ENCODE measurements around the gene TYSND1.
"Not testable (repeated sequence)": the region's sequence is repeated elsewhere in the genome, so short reads cannot be mapped to it uniquely, and the experiment has no call there.

The TYSND1 gene

DNA sequence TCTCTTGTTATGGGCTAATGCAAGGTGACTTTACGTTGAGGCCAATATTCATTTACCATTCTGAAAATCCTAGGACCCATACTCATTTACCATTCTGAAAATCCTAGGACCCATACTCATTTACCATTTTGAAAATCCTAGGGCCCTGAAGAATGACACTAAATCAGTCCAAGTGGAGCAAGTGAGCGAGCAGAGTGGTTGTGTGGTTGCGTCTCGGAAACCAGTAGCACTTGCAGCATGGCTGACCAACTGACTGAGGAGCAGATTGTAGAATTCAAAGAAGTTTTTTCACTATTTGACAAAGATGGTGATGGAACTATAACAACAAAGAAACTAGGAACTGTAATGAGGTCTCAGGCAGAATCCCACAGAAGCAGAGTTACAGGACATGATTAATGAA, 16.9 kb upstream of the TYSND1 start:
- DNase-seq (ENCODE audit: low spot score), result no peak

DNA sequence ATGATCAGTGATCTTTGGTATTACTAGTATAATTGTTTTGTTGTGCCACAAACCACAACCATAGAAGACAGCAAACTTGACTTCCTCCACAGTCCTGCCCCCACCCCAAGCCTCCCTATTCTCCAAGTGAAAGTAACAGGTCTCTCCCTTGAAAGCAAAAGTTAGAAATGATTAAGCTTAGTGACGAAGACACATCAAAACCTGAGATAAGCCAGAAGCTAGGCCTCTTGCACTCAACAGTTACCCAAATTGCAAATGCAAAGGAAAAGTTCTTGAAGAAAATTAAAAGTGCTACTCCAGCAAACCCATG, 16.3 kb upstream of the TYSND1 start:
- DNase-seq (ENCODE audit: low spot score), result no peak

GRCh38 chr10:70162151-70162891, 15.8 kb upstream of the TYSND1 start:
- no peak for DNase-seq (ENCODE audit: low spot score)

DNA sequence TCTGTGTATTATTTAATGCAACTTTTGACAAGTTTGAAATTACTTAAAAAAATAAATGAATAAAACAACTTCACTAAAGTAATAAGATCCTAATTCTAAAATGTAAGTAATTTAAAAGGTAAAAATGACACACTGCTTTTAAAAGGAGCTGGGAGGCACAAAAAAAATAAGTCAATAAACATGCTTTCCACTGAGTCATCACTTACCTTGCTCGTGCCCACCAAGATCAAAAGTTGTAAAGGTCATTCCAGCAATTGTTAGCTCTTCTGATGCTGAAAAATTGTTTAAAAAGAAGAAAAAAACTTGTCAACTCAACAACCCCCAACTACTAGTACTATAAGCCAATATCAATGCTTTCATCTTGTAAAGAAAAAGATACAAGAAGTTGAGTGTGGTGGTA, 14.3 kb upstream of the TYSND1 start:
- no peak for DNase-seq (ENCODE audit: low spot score)

DNA sequence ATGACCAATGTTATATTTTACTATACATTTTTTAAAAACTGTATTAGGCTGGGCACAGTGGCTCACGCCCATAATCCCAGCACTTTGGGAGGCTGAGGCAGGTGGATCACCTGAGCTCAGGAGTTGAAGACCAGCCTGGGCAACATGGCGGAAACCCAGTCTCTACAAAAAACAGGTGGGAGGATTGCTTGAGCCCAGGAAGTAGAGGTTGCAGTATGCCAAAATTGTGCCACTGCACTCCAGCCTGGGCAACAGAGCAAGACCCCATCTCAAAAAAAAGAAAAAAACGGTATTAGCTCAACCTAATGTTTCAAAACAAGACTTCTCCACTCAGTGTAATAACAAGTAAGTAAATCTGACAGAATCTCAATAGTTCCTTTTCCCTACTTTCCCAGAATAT, 12.9 kb upstream of the TYSND1 start:
- not testable (repeated sequence) for DNase-seq (ENCODE audit: low spot score)

- DNase-seq (ENCODE audit: low spot score), result no peak
Observed at GRCh38 chr10:70158113-70158512, 11.6 kb upstream of the TYSND1 start.

DNA sequence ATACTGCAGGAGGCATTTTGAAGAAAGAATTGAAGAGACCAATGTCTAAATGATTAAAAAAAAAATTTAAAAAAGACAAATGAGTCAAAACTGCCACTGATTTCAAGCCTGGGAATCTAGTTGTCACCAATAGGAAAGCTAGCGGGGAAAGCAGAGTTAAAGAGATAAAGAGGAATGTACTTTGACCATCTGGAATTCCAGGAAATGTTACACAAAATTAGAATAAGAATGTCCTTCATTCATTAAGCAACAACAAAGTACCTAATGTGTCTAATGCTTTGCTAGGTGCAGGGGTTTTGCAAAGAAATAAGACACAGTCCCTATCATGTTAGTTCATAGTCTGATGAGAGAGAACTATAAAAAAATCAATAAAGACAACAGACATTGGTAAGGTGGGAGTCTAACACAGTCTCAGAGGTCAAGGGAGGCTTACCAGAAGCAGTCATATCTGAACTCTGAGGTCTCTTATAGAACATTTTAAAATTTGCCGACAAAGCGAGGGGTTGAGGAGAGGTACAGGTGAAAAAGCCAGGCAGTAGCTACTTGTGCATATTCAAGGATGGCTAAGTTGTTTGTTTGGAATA, 8.8 kb upstream of the TYSND1 start:
- no peak for DNase-seq (ENCODE audit: low spot score)

- no peak for DNase-seq (ENCODE audit: low spot score)
Observed at GRCh38 chr10:70148516-70148915, 2.0 kb upstream of the TYSND1 start.

DNA sequence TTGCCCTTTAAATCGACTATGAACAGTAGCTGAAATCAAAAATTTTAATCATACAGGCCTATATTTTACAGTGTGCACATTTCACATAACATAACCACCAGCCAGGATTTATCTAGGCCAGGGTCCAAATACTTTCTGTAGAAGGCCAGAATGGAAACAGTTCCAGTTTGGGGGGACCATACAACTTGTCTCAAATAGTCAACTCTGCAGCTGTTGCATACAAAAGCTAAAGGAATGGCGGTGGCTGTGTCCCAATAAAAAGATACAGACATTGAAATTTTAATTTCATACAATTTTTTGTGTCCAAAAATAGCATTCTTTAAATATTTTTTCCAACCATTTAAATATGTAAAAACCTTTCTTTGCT, 742 bp upstream of the TYSND1 start:
- DNase-seq (ENCODE audit: low spot score), result no peak

DNA sequence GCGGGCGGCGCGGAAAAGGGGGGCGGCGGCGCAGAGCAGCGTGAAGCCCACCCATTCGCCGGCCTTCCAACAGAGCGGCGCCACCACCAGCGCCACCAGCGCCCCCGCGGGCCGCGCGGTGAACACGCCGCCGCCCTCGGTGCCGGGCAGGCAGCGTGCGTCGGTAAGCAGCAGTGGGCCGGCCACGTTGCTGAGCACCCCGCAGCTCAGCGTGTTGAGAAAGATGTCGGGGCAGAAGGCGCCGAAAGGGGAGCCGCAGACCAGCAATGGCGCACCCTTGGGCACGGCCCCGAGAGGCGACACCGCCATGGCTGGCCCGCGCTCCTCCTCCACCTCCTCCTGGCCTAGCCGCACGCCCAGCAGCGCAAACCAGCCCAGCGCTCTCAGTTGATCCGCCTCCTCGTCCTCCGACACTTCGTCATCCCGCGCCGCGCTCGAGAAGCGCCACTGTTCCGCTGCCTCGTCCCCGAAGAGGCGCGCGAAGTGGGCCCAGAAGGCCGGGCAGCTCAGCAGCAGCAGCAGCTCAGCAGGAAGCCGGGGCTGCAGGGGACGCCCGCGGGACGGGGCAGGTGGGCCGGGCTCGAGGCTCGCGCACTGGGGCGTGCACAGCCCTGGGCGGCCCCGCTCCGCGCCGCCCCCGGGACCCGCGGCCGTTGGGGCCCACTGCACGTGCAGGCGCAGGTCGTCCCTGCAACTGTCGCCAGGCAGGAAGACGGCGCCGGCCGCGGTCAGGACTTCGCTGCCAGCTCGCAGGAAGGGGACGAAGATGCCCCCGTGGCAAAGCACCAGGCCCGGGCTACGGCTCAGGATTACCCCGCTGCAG, 623 bp downstream of the TYSND1 start:
- peak; percentile 71 for DNase-seq (ENCODE audit: low spot score)

DNA sequence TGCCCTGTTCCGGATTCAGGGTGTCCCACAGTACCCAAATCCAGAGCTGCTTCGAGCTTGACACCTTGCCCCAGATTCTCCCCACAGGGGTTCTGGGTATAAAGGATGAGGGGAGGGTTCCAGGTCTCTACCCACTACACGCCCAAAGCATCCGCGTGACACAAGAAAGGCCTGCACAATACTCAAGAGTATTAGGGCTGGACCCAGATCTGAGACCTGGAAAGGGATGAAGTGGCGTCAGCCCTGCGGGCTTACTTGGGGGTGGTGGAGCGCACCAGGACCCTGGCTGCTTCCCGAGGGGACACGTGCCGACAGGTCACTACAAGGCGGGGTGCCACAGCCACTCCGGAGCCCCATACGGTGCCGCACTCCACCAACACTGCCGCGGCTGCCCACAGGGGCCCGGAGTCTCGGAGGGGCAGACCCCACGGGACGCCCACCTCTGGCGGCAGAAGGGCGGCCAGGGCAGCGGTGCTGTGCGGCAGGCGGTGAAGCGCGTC, 1.3 kb downstream of the TYSND1 start:
- peak; percentile 48 for DNase-seq (ENCODE audit: low spot score)

DNA sequence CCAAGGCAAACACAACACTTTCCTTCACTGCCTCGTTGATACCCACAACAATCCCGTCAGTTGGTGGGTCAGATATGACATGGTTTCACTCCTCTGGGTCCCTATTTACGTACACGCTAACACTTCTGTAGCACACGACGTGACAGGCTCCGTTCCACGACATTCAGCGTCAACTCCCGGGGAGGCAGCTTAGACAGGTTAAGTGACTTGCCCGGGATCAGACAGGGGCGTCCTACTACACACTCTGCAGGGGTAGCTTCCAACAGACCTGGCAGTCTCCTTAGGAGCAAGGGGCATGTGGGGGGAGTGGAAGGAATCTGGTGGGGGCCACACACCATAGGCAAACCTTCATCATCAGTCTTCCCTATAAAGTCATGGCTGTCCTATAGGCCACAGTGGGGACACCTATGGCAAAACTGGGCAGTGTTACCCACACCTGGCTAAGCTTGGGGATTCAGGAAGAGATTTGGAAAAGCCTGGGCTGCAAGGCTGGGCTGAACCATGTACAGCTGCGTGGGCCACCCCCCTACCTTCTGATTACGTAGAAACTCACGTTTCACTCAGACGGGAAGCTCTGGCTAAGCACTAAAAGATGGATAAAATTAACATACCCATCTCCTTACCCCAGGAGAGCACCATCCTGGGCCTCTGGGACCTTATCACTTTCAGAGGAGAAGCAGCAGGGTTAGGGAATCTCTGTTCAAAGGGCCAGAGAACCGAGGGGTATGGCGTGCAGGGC, 2.0 kb downstream of the TYSND1 start:
- no peak for DNase-seq (ENCODE audit: low spot score)

DNA sequence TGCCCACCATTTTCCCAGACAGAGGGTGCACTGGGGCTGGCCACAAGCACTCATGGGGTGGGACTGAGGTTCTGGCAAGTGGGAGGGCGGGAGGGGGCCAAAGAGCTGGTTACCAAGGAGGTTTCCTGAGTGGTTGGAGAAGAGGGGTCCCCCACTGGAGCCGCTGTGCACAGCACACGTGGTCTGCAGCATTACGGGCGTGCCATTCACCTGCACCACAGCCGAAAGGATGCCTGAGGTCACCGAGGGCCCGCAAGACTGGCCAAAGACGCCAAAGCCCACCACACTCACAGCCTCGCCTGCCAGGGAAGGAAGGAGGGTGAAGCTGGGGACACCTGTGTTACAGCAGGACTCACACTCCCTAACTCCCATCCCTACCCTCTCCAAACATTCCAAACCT, 3.9 kb downstream of the TYSND1 start:
- no peak for DNase-seq (ENCODE audit: low spot score)

DNA sequence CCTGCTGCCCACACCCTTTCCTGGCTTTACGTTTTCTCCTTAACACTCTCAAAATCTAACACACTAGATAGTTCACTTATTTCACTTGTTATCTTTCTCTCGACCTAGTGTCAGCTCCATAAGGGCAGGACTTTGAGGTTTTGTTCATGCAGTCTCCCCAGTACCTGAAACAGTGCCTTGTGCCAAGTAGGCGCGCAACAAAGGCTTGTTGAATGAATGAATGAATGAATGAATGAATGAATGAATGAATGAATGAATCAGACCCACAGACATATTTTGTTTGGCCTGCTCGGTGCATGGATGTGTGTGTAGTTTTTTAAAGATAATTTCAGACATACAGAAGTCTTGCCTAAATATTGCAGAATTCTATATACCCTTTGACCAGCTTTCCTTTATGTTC, 6.2 kb downstream of the TYSND1 start:
- no peak for DNase-seq (ENCODE audit: low spot score)

DNA sequence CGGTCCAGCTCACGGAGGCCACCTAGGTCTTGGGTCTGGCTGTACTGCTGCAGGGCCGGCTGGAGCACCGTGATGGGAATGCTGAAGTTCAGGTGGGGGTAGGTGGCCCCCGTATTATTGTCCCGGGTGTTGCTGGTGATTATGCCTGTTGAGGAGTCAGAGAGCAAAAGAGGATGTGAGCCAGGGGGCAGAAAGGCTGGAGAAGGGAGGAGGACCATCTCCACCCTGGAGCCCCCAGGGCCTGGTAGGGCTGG, 6.6 kb downstream of the TYSND1 start:
- DNase-seq (ENCODE audit: low spot score), result no peak

GRCh38 chr10:70139151-70139996, 7.1 kb downstream of the TYSND1 start:
- no peak for DNase-seq (ENCODE audit: low spot score)

DNA sequence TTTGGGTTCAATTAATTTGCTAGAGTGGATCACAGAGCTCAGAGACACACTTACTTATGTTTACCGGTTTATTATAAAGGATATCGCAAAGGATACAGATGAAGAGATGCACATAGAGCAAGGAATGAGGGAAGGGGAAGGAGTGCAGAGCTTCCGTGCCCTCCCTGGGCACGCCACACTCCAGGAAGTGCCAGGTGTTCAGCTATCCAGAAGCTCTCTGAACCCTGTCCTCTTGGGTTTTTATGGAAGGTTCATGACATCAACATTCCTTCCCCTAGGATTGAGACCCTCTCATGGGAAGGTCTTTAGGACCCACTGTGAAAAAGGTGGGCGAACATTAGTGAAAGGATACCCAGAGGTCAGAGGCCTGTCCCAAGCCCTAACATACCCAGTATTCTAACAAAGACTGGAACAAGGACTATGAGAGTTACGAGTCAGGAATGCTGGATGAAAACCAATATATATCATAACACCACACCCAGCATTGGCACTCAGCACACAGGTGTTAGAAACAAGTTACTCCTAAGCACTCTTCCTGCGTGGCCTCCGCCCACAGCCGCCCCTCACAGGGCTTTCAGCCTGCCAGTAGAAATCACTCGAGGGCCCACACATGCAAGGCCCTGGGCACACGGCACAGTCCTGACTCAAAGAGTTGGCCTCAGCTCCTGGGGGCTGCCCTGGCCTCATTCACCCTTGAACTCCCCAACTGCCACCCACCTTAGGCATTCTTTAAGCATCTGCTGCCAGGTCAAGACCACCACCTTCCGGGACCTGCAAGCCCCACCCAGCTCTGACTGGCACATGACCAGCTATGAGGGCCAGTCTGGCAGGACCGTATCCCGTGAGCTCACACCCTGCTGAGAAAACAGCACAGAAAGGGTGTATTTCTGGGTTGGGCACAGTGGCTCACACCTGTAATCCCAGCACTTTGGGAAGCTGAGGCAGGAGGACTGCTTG, 8.3 kb downstream of the TYSND1 start:
- no peak for DNase-seq (ENCODE audit: low spot score)

DNA sequence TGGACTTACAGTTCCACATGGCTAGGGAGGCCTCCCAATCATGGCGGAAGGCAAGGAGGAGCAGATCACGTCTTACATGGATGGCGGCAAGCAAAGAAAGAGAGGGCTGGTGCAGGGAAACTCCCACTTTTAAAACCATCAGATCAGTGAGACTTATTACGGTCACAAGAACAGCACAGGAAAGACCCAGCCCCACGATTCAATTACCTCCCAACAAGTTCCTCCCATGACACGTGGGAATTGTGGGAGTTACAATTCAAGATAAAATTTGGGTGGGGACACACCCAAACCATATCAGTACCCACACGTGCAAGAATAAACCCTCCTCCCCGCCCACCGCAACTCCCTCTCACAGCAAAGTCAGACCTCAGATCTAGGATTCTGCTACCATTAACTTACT, 9.4 kb downstream of the TYSND1 start:
- no peak for DNase-seq (ENCODE audit: low spot score)

DNA sequence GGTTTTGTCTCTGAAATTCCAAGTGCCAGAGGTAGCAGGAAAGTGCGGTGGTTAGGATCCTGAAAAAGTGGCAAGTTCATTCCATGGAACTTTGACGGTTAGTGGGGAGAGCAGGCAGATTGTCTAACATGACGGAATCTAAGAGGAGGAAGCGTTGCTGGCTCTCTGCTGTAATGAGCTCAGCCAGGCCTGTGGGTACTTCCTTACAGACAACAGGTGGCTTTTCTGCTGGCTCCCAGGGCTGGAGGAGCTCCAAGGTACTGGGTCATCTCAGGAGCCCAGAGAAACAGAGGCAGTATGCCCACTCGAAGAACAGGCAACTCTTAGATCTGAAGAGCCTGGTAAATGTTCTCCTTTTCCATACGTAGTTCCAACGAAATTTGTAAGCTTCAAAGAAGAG, 10.8 kb downstream of the TYSND1 start:
- no peak for DNase-seq (ENCODE audit: low spot score)

DNA sequence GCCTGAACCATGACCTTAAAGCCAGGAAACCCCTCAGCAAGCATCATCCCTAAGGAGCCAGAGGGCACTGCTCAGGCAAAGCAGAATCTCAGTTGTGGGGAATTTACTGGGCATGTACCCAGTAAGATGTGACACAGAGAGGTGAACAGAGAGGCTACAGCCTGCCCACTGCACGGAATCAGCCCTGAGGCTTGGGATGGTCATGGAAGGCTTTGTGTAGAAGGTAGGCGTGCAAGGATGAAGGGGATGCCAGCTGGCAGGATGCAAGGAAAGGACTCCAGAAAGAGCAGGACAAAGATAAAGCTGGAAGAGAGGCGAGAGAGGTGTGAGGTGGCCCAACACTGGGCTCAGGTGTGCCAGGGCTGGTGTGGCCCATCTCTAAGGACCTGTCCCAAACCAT, 11.5 kb downstream of the TYSND1 start:
- no peak for DNase-seq (ENCODE audit: low spot score)
